GM12891 (cell line): ENCODE results near the gene SERPINE2.

Experiments
- PAX5 ChIP-seq: IDR thresholded peaks from 2 replicates; pipeline ENCODE4 v1.6.1; 2011; ENCODE audit warnings: low read length, moderate library complexity, mild to moderate bottlenecking; ENCODE audit not compliant: insufficient read depth, severe bottlenecking
- POLR2A ChIP-seq: IDR thresholded peaks from 2 replicates; pipeline ENCODE4 v1.6.1; 2011; ENCODE audit warnings: low read depth, low read length, control low read depth
- POLR2AphosphoS5 ChIP-seq: IDR thresholded peaks from 2 replicates; pipeline ENCODE4 v1.6.1; 2011; ENCODE audit warnings: low read depth, low read length, control low read depth
- POU2F2 ChIP-seq: IDR thresholded peaks from 2 replicates; pipeline ENCODE4 v1.6.1; 2011; ENCODE audit warnings: low read depth, mild to moderate bottlenecking, control low read depth, low read length, moderate library complexity
- SPI1 ChIP-seq: IDR thresholded peaks from 2 replicates; pipeline ENCODE4 v1.6.1; 2011; ENCODE audit warnings: low read depth, low read length, control low read depth

DNA sequence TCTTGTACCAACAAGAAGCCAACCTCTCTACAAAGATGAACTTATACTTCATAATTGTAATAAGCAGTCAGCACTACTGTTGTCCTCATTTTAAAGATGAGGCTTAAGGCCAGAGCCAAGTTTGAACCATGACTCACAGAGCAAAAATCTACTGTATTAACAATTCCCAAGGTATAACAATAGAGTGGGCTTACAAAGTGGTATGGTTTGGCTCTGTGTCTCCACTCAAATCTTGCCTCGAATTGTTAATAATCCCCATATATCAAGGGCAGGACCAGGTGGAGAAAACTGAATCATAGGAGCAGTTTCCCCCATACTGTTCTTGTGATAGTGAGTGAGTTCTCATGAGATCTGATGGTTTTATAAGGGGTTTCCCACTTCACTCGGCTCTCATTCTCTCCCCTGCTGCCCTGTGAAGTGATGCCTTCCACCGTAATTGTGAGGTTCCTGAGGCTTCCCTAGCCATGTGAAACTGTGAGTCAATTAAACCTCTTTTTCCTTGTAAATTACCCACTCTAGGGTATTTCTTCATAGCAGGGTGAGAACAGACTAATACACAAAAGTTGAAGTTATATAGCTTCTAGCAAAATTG lies 62.4 kb downstream of the SERPINE2 start:
- no peak for TF ChIP-seq POLR2A
- TF ChIP-seq POLR2AphosphoS5 = no peak
- no peak for TF ChIP-seq SPI1
- no peak for TF ChIP-seq POU2F2
- no peak for TF ChIP-seq PAX5
